ENCODE results near the gene CHRND. TPM values are rescaled to one million over a fixed set of nuclear protein-coding genes. Genes with fewer than 3 reads are reported as not detected.

The CHRND gene
- total RNA-seq, 1 experiment from 2014 or later: not detected

DNA sequence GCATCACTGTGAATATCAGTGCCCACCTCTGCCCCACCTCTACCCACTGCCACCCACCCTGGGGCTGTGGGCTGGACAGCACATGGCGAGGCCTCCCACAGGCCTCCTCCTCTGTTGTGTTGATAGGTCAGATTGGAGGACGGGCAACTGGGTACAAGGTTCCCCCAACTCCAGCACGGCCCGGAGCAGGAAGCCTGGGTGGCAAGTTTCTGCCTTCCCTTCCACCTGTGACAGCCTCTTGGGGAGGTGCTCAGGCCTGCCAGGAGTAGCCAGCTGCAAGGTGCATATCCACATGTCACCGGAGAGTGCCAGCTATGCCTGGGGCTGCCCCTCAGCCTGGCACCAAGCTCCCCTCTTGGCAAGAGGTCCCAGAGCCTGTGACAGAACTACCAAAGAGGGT is 31.4 kb upstream of the CHRND start:
- H3K27ac ChIP-seq: no peak overlapping the region
- CTCF ChIA-PET: no interaction called here
- H3K9me2 ChIP-seq (ENCODE audit: insufficient read depth): no peaks in the 10 kb centered on the region
- intact Hi-C loops (cut with micrococcal nuclease; ENCODE audit: unreplicated experiment): no loop called here
- peaks cover 26% of the 10 kb centered on the region for H3K27me3 ChIP-seq (ENCODE audit: insufficient read depth, low read depth)
- DNase-seq: no peak
- no peak overlapping the region for H3K4me2 ChIP-seq
- H3K4me3 ChIP-seq: no peak overlapping the region
- no peaks in the 10 kb centered on the region for H3K36me3 ChIP-seq (ENCODE audit: low read depth)
- BruUV-seq (replicated peaks): no TSS peak
- H3F3A ChIP-seq (ENCODE audit: insufficient read depth, low read depth): no peaks in the 10 kb centered on the region
- H3K9me3 ChIP-seq (ENCODE audit: insufficient read depth, low read depth): no peaks in the 10 kb centered on the region
- H3K4me1 ChIP-seq (replicated peaks; ENCODE audit: insufficient read depth): no peaks in the 10 kb centered on the region
- POLR2A ChIA-PET (ENCODE audit: unreplicated experiment): no interaction called here
- H4K20me1 ChIP-seq (ENCODE audit: insufficient read depth): no peaks in the 10 kb centered on the region
- no peaks in the 10 kb centered on the region for H3K79me2 ChIP-seq (ENCODE audit: low read depth)
- H2AFZ ChIP-seq: no peak overlapping the region
- TF ChIP-seq, protein P1, sequence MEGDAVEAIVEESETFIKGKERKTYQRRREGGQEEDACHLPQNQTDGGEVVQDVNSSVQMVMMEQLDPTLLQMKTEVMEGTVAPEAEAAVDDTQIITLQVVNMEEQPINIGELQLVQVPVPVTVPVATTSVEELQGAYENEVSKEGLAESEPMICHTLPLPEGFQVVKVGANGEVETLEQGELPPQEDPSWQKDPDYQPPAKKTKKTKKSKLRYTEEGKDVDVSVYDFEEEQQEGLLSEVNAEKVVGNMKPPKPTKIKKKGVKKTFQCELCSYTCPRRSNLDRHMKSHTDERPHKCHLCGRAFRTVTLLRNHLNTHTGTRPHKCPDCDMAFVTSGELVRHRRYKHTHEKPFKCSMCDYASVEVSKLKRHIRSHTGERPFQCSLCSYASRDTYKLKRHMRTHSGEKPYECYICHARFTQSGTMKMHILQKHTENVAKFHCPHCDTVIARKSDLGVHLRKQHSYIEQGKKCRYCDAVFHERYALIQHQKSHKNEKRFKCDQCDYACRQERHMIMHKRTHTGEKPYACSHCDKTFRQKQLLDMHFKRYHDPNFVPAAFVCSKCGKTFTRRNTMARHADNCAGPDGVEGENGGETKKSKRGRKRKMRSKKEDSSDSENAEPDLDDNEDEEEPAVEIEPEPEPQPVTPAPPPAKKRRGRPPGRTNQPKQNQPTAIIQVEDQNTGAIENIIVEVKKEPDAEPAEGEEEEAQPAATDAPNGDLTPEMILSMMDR (conservative IDR thresholded peaks at IDR 0.05): no peak

DNA sequence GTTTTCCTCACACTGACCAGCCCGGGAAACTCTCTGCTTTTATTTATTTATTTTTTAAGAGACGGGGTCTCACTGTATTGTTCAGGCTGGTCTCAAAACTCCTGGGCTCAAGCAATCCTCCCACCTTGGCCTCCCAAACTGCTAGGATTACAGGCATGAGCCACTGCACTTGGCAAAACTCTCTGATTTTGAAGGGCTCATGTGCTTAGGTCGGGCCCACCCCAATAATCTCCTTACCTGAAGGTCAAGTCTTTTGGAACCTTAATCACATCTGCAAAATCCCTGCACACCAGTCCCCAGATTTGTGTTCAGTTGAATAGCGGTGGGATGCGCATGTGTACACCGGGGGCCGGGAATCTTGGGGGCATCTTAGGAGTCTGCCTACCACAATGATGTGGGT is 30.7 kb upstream of the CHRND start:
- H3K4me1 ChIP-seq (replicated peaks; ENCODE audit: insufficient read depth): no peaks in the 10 kb centered on the region
- DNase-seq: no peak
- no peaks in the 10 kb centered on the region for H4K20me1 ChIP-seq (ENCODE audit: insufficient read depth)
- H3K79me2 ChIP-seq (ENCODE audit: low read depth): no peaks in the 10 kb centered on the region
- H3K36me3 ChIP-seq (ENCODE audit: low read depth): no peaks in the 10 kb centered on the region
- BruUV-seq (replicated peaks): no TSS peak
- no peak overlapping the region for H2AFZ ChIP-seq
- H3F3A ChIP-seq (ENCODE audit: insufficient read depth, low read depth): no peaks in the 10 kb centered on the region
- peaks cover 26% of the 10 kb centered on the region for H3K27me3 ChIP-seq (ENCODE audit: insufficient read depth, low read depth)
- H3K27ac ChIP-seq: no peak overlapping the region
- no peak overlapping the region for H3K4me2 ChIP-seq
- no peaks in the 10 kb centered on the region for H3K9me2 ChIP-seq (ENCODE audit: insufficient read depth)
- TF ChIP-seq, protein P1 (conservative IDR thresholded peaks at IDR 0.05): no peak
- no peak for TF ChIP-seq EZH2 (IDR thresholded peaks at IDR 0.05; ENCODE audit: low read depth)
- intact Hi-C loops (cut with micrococcal nuclease; ENCODE audit: unreplicated experiment): no loop called here
- H3K9me3 ChIP-seq (ENCODE audit: insufficient read depth, low read depth): no peaks in the 10 kb centered on the region
- ChIA-PET POLR2A (ENCODE audit: unreplicated experiment) (no interaction called here), CTCF (no interaction called here)
- no peak overlapping the region for H3K4me3 ChIP-seq

DNA sequence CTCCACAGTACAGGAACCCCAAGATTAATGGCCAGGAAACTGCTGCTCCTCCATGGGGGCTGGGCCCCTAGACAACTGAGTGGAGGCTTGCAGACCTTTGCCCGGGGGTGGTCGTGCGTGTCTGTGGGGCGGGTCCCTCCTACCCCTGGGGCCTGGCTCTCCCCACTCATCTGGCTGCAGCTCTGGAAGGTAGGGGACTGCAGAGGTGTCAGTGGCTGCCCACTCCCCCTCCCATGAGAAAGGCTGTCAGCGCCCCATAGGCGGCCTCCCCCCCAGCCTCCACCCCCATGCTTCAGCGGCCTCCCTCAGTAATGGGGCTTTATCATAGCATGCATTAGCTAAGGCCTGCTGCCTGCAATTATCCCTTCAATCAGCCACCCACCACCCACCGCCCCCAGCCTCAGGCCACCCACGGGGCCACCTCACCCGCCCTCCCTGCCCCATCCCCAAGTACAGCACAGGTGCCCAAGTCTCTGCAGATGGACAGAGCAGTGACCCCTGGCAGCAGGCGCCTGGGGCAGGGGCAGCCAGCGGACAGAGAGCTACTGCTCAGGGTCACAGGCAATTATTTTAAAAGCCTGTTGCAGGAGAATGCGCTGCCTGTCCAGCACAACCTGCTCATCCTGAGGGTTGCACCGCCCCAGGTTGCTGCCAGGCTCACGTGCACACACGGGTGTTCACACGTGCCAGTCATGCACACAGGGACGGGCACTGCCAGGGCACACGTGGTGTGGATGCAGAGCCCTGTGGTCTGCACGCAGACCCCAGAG is 29.3 kb upstream of the CHRND start:
- Histone ChIP-seq H2AFZ (no peak overlapping the region), H3K9me3 (ENCODE audit: insufficient read depth, low read depth) (no peaks in the 10 kb centered on the region), H3K27me3 (ENCODE audit: insufficient read depth, low read depth) (peaks cover 26% of the 10 kb centered on the region), H3K4me3 (no peak overlapping the region), H3K36me3 (ENCODE audit: low read depth) (no peaks in the 10 kb centered on the region), H3K79me2 (ENCODE audit: low read depth) (no peaks in the 10 kb centered on the region), H3K9me2 (ENCODE audit: insufficient read depth) (no peaks in the 10 kb centered on the region), H3K27ac (no peak overlapping the region), H4K20me1 (ENCODE audit: insufficient read depth) (no peaks in the 10 kb centered on the region), H3F3A (ENCODE audit: insufficient read depth, low read depth) (no peaks in the 10 kb centered on the region), H3K4me2 (no peak overlapping the region), H3K4me1 (replicated peaks; ENCODE audit: insufficient read depth) (no peaks in the 10 kb centered on the region)
- no peak for TF ChIP-seq EZH2 (IDR thresholded peaks at IDR 0.05; ENCODE audit: low read depth)
- ChIA-PET CTCF (no interaction called here), POLR2A (ENCODE audit: unreplicated experiment) (no interaction called here)
- no peak for DNase-seq
- intact Hi-C loops (cut with micrococcal nuclease; ENCODE audit: unreplicated experiment): no loop called here
- BruUV-seq (replicated peaks): no TSS peak

DNA sequence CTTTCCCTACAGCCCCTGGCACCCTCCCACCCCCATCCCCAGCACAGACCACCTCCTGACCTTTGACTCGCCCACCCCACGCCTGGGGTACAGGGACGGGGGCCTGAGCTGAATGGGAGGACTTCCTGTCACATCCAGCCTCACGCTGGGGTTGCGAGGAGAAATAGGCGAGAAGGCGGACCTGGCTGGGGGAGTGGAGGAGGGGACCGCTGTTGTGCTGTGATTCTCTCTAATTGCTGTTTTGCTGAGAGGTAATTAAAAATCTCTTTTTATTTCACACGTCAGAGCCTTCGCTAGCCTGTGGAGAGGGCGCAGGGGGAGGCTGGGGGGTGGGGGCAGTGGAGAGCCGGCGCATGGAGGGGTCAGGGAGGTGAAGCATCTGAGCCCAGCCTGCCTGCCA is 28.6 kb upstream of the CHRND start:
- Histone ChIP-seq H3K9me3 (ENCODE audit: insufficient read depth, low read depth) (no peaks in the 10 kb centered on the region), H3K4me2 (no peak overlapping the region), H3K79me2 (ENCODE audit: low read depth) (no peaks in the 10 kb centered on the region), H3K4me3 (no peak overlapping the region), H2AFZ (no peak overlapping the region), H3F3A (ENCODE audit: insufficient read depth, low read depth) (no peaks in the 10 kb centered on the region), H3K36me3 (ENCODE audit: low read depth) (no peaks in the 10 kb centered on the region), H3K9me2 (ENCODE audit: insufficient read depth) (no peaks in the 10 kb centered on the region), H3K27me3 (ENCODE audit: insufficient read depth, low read depth) (peaks cover 27% of the 10 kb centered on the region), H4K20me1 (ENCODE audit: insufficient read depth) (no peaks in the 10 kb centered on the region), H3K27ac (no peak overlapping the region), H3K4me1 (replicated peaks; ENCODE audit: insufficient read depth) (no peaks in the 10 kb centered on the region)
- intact Hi-C loops (cut with micrococcal nuclease; ENCODE audit: unreplicated experiment): no loop called here
- POLR2A ChIA-PET (ENCODE audit: unreplicated experiment): no interaction called here
- TF ChIP-seq EZH2 (IDR thresholded peaks at IDR 0.05; ENCODE audit: low read depth): no peak
- TF ChIP-seq, protein P1 (conservative IDR thresholded peaks at IDR 0.05): no peak
- no TSS peak for BruUV-seq (replicated peaks)
- DNase-seq: no peak
- CTCF ChIA-PET: interaction anchor here (0.6 kb wide), 1 partner anchor 597 kb away, joined by 3 read pairs; no protein-coding TSS in a partner anchor

All from PC-9 (cell line).